Activated CD4-positive, alpha-beta T cell treated with anti-CD3 and anti-CD28 coated beads, Interleukin-2, amount 50 U/mL, for 16 hours (primary cell): ENCODE data around the gene CSAG2.

Experiments
- DNase-seq: peaks from one replicate; pipeline ENCODE4 v3.0.0-alpha.2; 2020

The CSAG2 gene

DNA sequence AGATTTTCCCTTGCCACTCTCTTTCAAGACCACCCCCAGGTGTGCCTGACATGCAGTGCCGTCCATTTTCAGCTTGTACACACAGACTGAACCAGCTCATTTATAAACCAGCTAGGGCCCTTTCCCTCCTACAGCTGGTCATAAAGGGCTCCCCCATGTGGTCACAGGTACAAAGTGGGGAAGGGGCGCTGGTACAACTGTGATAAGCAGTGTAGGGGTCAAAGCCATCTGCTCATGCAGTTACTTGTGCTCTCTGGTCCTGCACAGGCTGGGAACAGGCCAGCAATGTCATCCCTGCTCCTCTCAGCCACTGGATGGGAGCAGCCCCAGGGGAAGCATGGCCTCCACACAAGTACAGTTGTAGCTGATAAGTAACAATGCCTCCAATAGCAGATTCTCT, 50.8 kb downstream of the CSAG2 start:
- DNase-seq: no peak
